ENCODE measurements around the gene PDK2. TPM values are rescaled to one million over a fixed set of nuclear protein-coding genes. Genes with fewer than 3 reads are reported as not detected.

Gene PDK2
- total RNA-seq, 3 donors from 2014 or later: 51.0 to 91.6 (median 72.6) TPM

GRCh38 chr17:50070908-50071680 is 24.1 kb upstream of the PDK2 start:
- intact Hi-C loops (cut with DNase I, micrococcal nuclease): no loop called here
- Histone ChIP-seq H3K4me1 (ENCODE audit: low read depth) (no peaks in the 10 kb centered on the region), H3K9me3 (no peaks in the 10 kb centered on the region), H3K36me3 (ENCODE audit: low read depth) (no peaks in the 10 kb centered on the region), H3K4me3 (no peak overlapping the region)
- TF ChIP-seq CTCF (IDR thresholded peaks at IDR 0.05): no peak
- ATAC-seq (no peak), DNase-seq (no peak)

- ATAC-seq: no peak
- no peaks in the 10 kb centered on the region for H3K4me1 ChIP-seq (ENCODE audit: low read depth)
- intact Hi-C loops (cut with DNase I, micrococcal nuclease): no loop called here
- no peak for TF ChIP-seq CTCF (IDR thresholded peaks at IDR 0.05)
- no peak for DNase-seq
- H3K36me3 ChIP-seq (ENCODE audit: low read depth): no peaks in the 10 kb centered on the region
- H3K4me3 ChIP-seq: no peak overlapping the region
- no peaks in the 10 kb centered on the region for H3K9me3 ChIP-seq
Measured at GRCh38 chr17:50071692-50072091, 23.5 kb upstream of the PDK2 start.

GRCh38 chr17:50072130-50072529 is 23.0 kb upstream of the PDK2 start:
- Histone ChIP-seq H3K4me3 (no peak overlapping the region), H3K36me3 (ENCODE audit: low read depth) (no peaks in the 10 kb centered on the region), H3K4me1 (ENCODE audit: low read depth) (no peaks in the 10 kb centered on the region), H3K9me3 (no peaks in the 10 kb centered on the region)
- intact Hi-C loops (cut with DNase I, micrococcal nuclease): no loop called here
- ATAC-seq (no peak), DNase-seq (no peak)
- no peak for TF ChIP-seq CTCF (IDR thresholded peaks at IDR 0.05)

- ATAC-seq: no peak
- H3K4me3 ChIP-seq: no peak overlapping the region
- intact Hi-C loops (cut with DNase I, micrococcal nuclease): no loop called here
- no peak for TF ChIP-seq CTCF (IDR thresholded peaks at IDR 0.05)
- H3K4me1 ChIP-seq (ENCODE audit: low read depth): no peaks in the 10 kb centered on the region
- H3K9me3 ChIP-seq: no peaks in the 10 kb centered on the region
- no peak for DNase-seq
- H3K36me3 ChIP-seq (ENCODE audit: low read depth): no peaks in the 10 kb centered on the region
Measured at GRCh38 chr17:50072925-50073324, 22.2 kb upstream of the PDK2 start.

GRCh38 chr17:50074227-50074626 is 20.9 kb upstream of the PDK2 start:
- no peak overlapping the region for H3K4me3 ChIP-seq
- DNase-seq (no peak), ATAC-seq (no peak)
- H3K9me3 ChIP-seq: no peaks in the 10 kb centered on the region
- intact Hi-C loops (cut with DNase I, micrococcal nuclease): no loop called here
- H3K4me1 ChIP-seq (ENCODE audit: low read depth): no peaks in the 10 kb centered on the region
- no peaks in the 10 kb centered on the region for H3K36me3 ChIP-seq (ENCODE audit: low read depth)
- no peak for TF ChIP-seq CTCF (IDR thresholded peaks at IDR 0.05)
